Stomach (tissue), 4 donors: ENCODE data around the gene RHPN2.
"Not testable (repeated sequence)": the region's sequence is repeated elsewhere in the genome, so short reads cannot be mapped to it uniquely, and the experiment has no call there.

Experiments
- CTCF ChIP-seq, 7 experiments: fragments of 450-650 bp in 4 of 7; fragments of 200-600 bp in 3 of 7; sonication (generic) in 3 of 7; IDR thresholded peaks; one replicate each; pipeline ENCODE4 v1.5.1; 2016 to 2019; ENCODE audit warnings: antibody characterized with exemption in 7 of 7, control low read depth in 2 of 7, mild to moderate bottlenecking in 1 of 7
- EP300 ChIP-seq: sonication (generic); formaldehyde crosslinking; IDR thresholded peaks from one replicate; pipeline ENCODE4 v1.6.1; 2017; ENCODE audit warnings: antibody characterized with exemption
- POLR2A ChIP-seq, 4 donors: fragments of 450-650 bp; IDR thresholded peaks; one replicate each; pipeline ENCODE4 v1.6.1; 2016; ENCODE audit warnings: antibody characterized with exemption in 4 of 4, control low read depth in 2 of 4, mild to moderate bottlenecking in 1 of 4, moderate library complexity in 1 of 4

- TF ChIP-seq POLR2A (IDR thresholded peaks at IDR 0.05); CTCF (IDR thresholded peaks at IDR 0.05); EP300: not testable (repeated sequence)
Measured at GRCh38 chr19:33025468-33026238, 39.0 kb downstream of the RHPN2 start.
